GM23338 (cell line): Measurements from ENCODE around the gene PGRMC2.

Experiments used
- CREB1 ChIP-seq: fragments of 250-450 bp; sonication (Bioruptor Pico); IDR thresholded peaks from 2 replicates; pipeline ENCODE4 v1.5.0; 2020; ENCODE audit warnings: low read depth, mild to moderate bottlenecking, moderate library complexity
- CTCF ChIP-seq, 2 experiments: fragments of 200-600 bp in 1 of 2; sonication (generic) in 1 of 2; conservative IDR thresholded peaks; 2 replicates each; pipeline versions ENCODE4 v1.5.1 to v1.6.1; 2016 to 2017; ENCODE audit warnings: antibody characterized with exemption in 2 of 2, low read depth in 2 of 2, mild to moderate bottlenecking in 2 of 2, moderate library complexity in 1 of 2
- EZH2 ChIP-seq: fragments of 200-600 bp; sonication (generic); IDR thresholded peaks from one replicate; pipeline ENCODE4 v1.8.0; 2017; ENCODE audit warnings: antibody characterized with exemption, mild to moderate bottlenecking, low read depth; ENCODE audit not compliant: unreplicated experiment
- EZH2phosphoT487 ChIP-seq: fragments of 200-600 bp; sonication (generic); IDR thresholded peaks from one replicate; pipeline ENCODE4 v1.8.1; 2018; ENCODE audit warnings: antibody characterized with exemption; ENCODE audit not compliant: unreplicated experiment
- JUNB ChIP-seq: IDR thresholded peaks from one replicate; pipeline ENCODE4 v1.6.1; 2016; ENCODE audit warnings: antibody characterized with exemption; ENCODE audit not compliant: unreplicated experiment
- NANOG ChIP-seq: IDR thresholded peaks from 2 replicates; pipeline ENCODE4 v1.6.1; 2016; ENCODE audit warnings: antibody characterized with exemption, borderline replicate concordance
- POLR2AphosphoS5 ChIP-seq: IDR thresholded peaks from 2 replicates; pipeline ENCODE4 v1.6.1; 2016; ENCODE audit warnings: antibody characterized with exemption, low read depth
- REST ChIP-seq: IDR thresholded peaks from one replicate; pipeline ENCODE4 v1.6.1; 2018; ENCODE audit warnings: antibody characterized with exemption; ENCODE audit not compliant: unreplicated experiment
- STAT1 ChIP-seq: IDR thresholded peaks from one replicate; pipeline ENCODE4 v1.6.1; 2016; ENCODE audit warnings: antibody characterized with exemption; ENCODE audit not compliant: unreplicated experiment

- TF ChIP-seq CTCF (conservative IDR thresholded peaks at IDR 0.05; ENCODE audit: low read depth in 2 of 2) = no peak
- TF ChIP-seq REST = no peak
- TF ChIP-seq POLR2AphosphoS5 = no peak
- no peak for TF ChIP-seq EZH2
- no peak for TF ChIP-seq JUNB
- TF ChIP-seq EZH2phosphoT487 = no peak
- no peak for TF ChIP-seq CREB1 (CRISPR knock-in tag)
- TF ChIP-seq STAT1 = no peak
- TF ChIP-seq NANOG = no peak
Observed at GRCh38 chr4:128241019-128241418, 46.6 kb downstream of the PGRMC2 start.
